Uterus (tissue), 4 donors: Measurements from ENCODE around the gene JAML. TPM values are rescaled to one million over a fixed set of nuclear protein-coding genes. Genes with fewer than 3 reads are reported as not detected.

ENCODE experiments used
- DNase-seq, 2 donors: peaks; one replicate each; pipeline ENCODE4 v3.0.0-alpha.2; 2019 to 2020
- H3K27ac ChIP-seq, 2 donors: fragments of 200-600 bp; sonication (generic); 1 replicate in 1 of 2; 2 replicates in 1 of 2; pipeline ENCODE4 v1.5.1; 2016 to 2018
- H3K27me3 ChIP-seq, 2 donors: fragments of 200-600 bp; sonication (generic); one replicate each; pipeline ENCODE4 v1.5.1; 2018 to 2019; ENCODE audit warnings: control low read depth in 1 of 2
- H3K36me3 ChIP-seq, 2 donors: fragments of 200-600 bp; sonication (generic); one replicate each; pipeline ENCODE4 v1.5.1; 2019; ENCODE audit warnings: control low read depth in 1 of 2
- H3K4me1 ChIP-seq, 2 donors: fragments of 200-600 bp; sonication (generic); one replicate each; pipeline ENCODE4 v1.5.1; 2018 to 2019; ENCODE audit warnings: control low read depth in 1 of 2
- H3K4me3 ChIP-seq, 2 donors: fragments of 200-600 bp; sonication (generic); 1 replicate in 1 of 2; 2 replicates in 1 of 2; pipeline ENCODE4 v1.5.1; 2018 to 2019; ENCODE audit warnings: mild to moderate bottlenecking in 1 of 2
- H3K9me3 ChIP-seq, 2 donors: fragments of 200-600 bp; sonication (generic); one replicate each; pipeline ENCODE4 v1.5.1; 2019; ENCODE audit warnings: control low read depth in 1 of 2
- CTCF ChIP-seq, 4 experiments: fragments of 200-600 bp in 2 of 4; fragments of 450-650 bp in 2 of 4; sonication (generic) in 2 of 4; IDR thresholded peaks; one replicate each; pipeline ENCODE4 v1.5.1; 2016 to 2019; ENCODE audit warnings: antibody characterized with exemption in 4 of 4, mild to moderate bottlenecking in 2 of 4, moderate library complexity in 1 of 4
- POLR2A ChIP-seq, 2 donors: fragments of 450-650 bp; IDR thresholded peaks; one replicate each; pipeline ENCODE4 v1.6.1; 2016; ENCODE audit warnings: antibody characterized with exemption in 2 of 2, mild to moderate bottlenecking in 1 of 2, moderate library complexity in 1 of 2
- intact Hi-C: fragments of 100-400 bp; cut with DNase I; formaldehyde crosslinking; loops from one replicate; pipeline ENCODE4 v1.15.1; 2023; ENCODE audit warnings: low total_unique reads
- total RNA-seq, 4 donors: library from RNA; depleted of rRNA in 3 of 4; stranded (reverse); fragments of >200 nt in 3 of 4; gene quantifications; one replicate each; pipeline versions ENCODE4 v1.1.0 to v1.2.4, GENCODE V29; 2014 to 2023
- donor health status: DM: yes; HTN: yes; CAD: no.

The JAML gene
- total RNA-seq, 4 donors from 2014 or later: 1.2 to 9.1 (median 5.6) TPM

- Histone ChIP-seq H3K27ac (no peak overlapping the region), H3K4me1 (no peaks in the 10 kb centered on the region), H3K27me3 (no peaks in the 10 kb centered on the region), H3K4me3 (no peak overlapping the region), H3K9me3 (no peaks in the 10 kb centered on the region), H3K36me3 (no peaks in the 10 kb centered on the region)
- no peak for DNase-seq
- TF ChIP-seq CTCF (IDR thresholded peaks at IDR 0.05): no peak
- no peak for TF ChIP-seq POLR2A (IDR thresholded peaks at IDR 0.05)
- intact Hi-C loops: no loop called here
Measured at GRCh38 chr11:118243993-118244762, 19.4 kb upstream of the JAML start.

GRCh38 chr11:118243161-118243560 lies 18.4 kb upstream of the JAML start:
- intact Hi-C loops: no loop called here
- Histone ChIP-seq H3K9me3 (no peaks in the 10 kb centered on the region), H3K36me3 (no peaks in the 10 kb centered on the region), H3K27me3 (no peaks in the 10 kb centered on the region), H3K4me1 (no peaks in the 10 kb centered on the region), H3K27ac (no peak overlapping the region), H3K4me3 (no peak overlapping the region)
- no peak for DNase-seq
- TF ChIP-seq POLR2A (IDR thresholded peaks at IDR 0.05): no peak
- TF ChIP-seq CTCF (IDR thresholded peaks at IDR 0.05): no peak

- H3K36me3 ChIP-seq: no peaks in the 10 kb centered on the region
- no peak for DNase-seq
- no peaks in the 10 kb centered on the region for H3K27me3 ChIP-seq
- TF ChIP-seq POLR2A (IDR thresholded peaks at IDR 0.05) (no peak), CTCF (IDR thresholded peaks at IDR 0.05) (no peak)
- no peaks in the 10 kb centered on the region for H3K9me3 ChIP-seq
- H3K27ac ChIP-seq: peak overlapping the region; percentile 62 to 75
- no peaks in the 10 kb centered on the region for H3K4me1 ChIP-seq
- intact Hi-C loops: no loop called here
- no peak overlapping the region for H3K4me3 ChIP-seq
Measured at GRCh38 chr11:118241764-118242098, 16.9 kb upstream of the JAML start.

- intact Hi-C loops: no loop called here
- no peaks in the 10 kb centered on the region for H3K4me1 ChIP-seq
Measured at GRCh38 chr11:118240999-118241763, 16.4 kb upstream of the JAML start.

More at GRCh38 chr11:118240999-118241763, 16.4 kb upstream of the JAML start:
- Histone ChIP-seq H3K36me3 (no peaks in the 10 kb centered on the region), H3K27me3 (no peaks in the 10 kb centered on the region), H3K4me3 (no peak overlapping the region), H3K27ac (peak overlapping the region; percentile 62 to 75), H3K9me3 (no peaks in the 10 kb centered on the region)
- TF ChIP-seq POLR2A (IDR thresholded peaks at IDR 0.05) (no peak), CTCF (IDR thresholded peaks at IDR 0.05) (no peak)
- peak in 1 of 2 donors; percentile 28 for DNase-seq
